Measurements from ENCODE around the gene PRAF2. TPM values are rescaled to one million over a fixed set of nuclear protein-coding genes. Genes with fewer than 3 reads are reported as not detected.

PRAF2 gene
- total RNA-seq, 1 donor from 2014 or later: 24.1 TPM

GRCh38 chrX:49059201-49059600, 14.6 kb downstream of the PRAF2 start:
- no peak for DNase-seq (ENCODE audit: low spot score, unreplicated experiment)
- H3K36me3 Mint-ChIP-seq (ENCODE audit: insufficient read depth): peaks cover 8% of the 10 kb centered on the region
- H3K27ac Mint-ChIP-seq: peak overlapping the region; percentile 89
- TF ChIP-seq CTCF (IDR thresholded peaks at IDR 0.05; ENCODE audit: unreplicated experiment): no peak
- H3K9me3 Mint-ChIP-seq (ENCODE audit: low read depth): peaks cover 13% of the 10 kb centered on the region
- no peaks in the 10 kb centered on the region for H3K27me3 Mint-ChIP-seq
- peaks cover 11% of the 10 kb centered on the region for H3K4me1 Mint-ChIP-seq (ENCODE audit: low read depth)
- H3K4me3 Mint-ChIP-seq (ENCODE audit: low read depth): peak overlapping the region; percentile 81

GRCh38 chrX:49058794-49059193, 15.0 kb downstream of the PRAF2 start, which contains the start of gene CCDC120:
CCDC120 (plus strand) TSS chrX:49058999; CDS start chrX:49062042, 3,043 bp downstream.
- H3K27ac Mint-ChIP-seq: peak within 1 kb of the TSS; percentile 89
- peak within 1 kb of the TSS; percentile 81 for H3K4me3 Mint-ChIP-seq (ENCODE audit: low read depth)
- peaks cover 15% of the 10 kb centered on the region for H3K4me1 Mint-ChIP-seq (ENCODE audit: low read depth)
- H3K36me3 Mint-ChIP-seq (ENCODE audit: insufficient read depth): peaks cover 8% of the 10 kb centered on the region
- no peak for TF ChIP-seq CTCF (IDR thresholded peaks at IDR 0.05; ENCODE audit: unreplicated experiment)
- peaks cover 16% of the 10 kb centered on the region for H3K9me3 Mint-ChIP-seq (ENCODE audit: low read depth)
- no peak for DNase-seq (ENCODE audit: low spot score, unreplicated experiment)
- H3K27me3 Mint-ChIP-seq: no peaks in the 10 kb centered on the region

- no peak for TF ChIP-seq CTCF (IDR thresholded peaks at IDR 0.05; ENCODE audit: unreplicated experiment)
- H3K27me3 Mint-ChIP-seq: no peaks in the 10 kb centered on the region
- H3K9me3 Mint-ChIP-seq (ENCODE audit: low read depth): peaks cover 29% of the 10 kb centered on the region
- DNase-seq (ENCODE audit: low spot score, unreplicated experiment): no peak
- peak overlapping the region; percentile 86 for H3K4me3 Mint-ChIP-seq (ENCODE audit: low read depth)
- H3K27ac Mint-ChIP-seq: peak overlapping the region; percentile 64
- peaks cover 4% of the 10 kb centered on the region for H3K36me3 Mint-ChIP-seq (ENCODE audit: insufficient read depth)
- H3K4me1 Mint-ChIP-seq (ENCODE audit: low read depth): peaks cover 12% of the 10 kb centered on the region
Observed at GRCh38 chrX:49054073-49054762, 19.6 kb downstream of the PRAF2 start.

GRCh38 chrX:49053223-49054072, 20.4 kb downstream of the PRAF2 start:
- peaks cover 12% of the 10 kb centered on the region for H3K4me1 Mint-ChIP-seq (ENCODE audit: low read depth)
- H3K9me3 Mint-ChIP-seq (ENCODE audit: low read depth): peaks cover 29% of the 10 kb centered on the region
- peaks cover 4% of the 10 kb centered on the region for H3K36me3 Mint-ChIP-seq (ENCODE audit: insufficient read depth)
- H3K4me3 Mint-ChIP-seq (ENCODE audit: low read depth): peak overlapping the region; percentile 86
- peak; percentile 59 for DNase-seq (ENCODE audit: low spot score, unreplicated experiment)
- TF ChIP-seq CTCF (IDR thresholded peaks at IDR 0.05; ENCODE audit: unreplicated experiment): no peak
- H3K27me3 Mint-ChIP-seq: no peaks in the 10 kb centered on the region
- peak overlapping the region; percentile 64 for H3K27ac Mint-ChIP-seq

GRCh38 chrX:49043987-49044281, 29.9 kb downstream of the PRAF2 start:
- Mint-ChIP-seq H3K4me1 (ENCODE audit: low read depth) (peaks cover 18% of the 10 kb centered on the region), H3K27me3 (no peaks in the 10 kb centered on the region), H3K9me3 (ENCODE audit: low read depth) (peaks cover 5% of the 10 kb centered on the region), H3K4me3 (ENCODE audit: low read depth) (peak overlapping the region; percentile 87), H3K27ac (peak overlapping the region; percentile 42), H3K36me3 (ENCODE audit: insufficient read depth) (no peaks in the 10 kb centered on the region)
- no peak for DNase-seq (ENCODE audit: low spot score, unreplicated experiment)
- no peak for TF ChIP-seq CTCF (IDR thresholded peaks at IDR 0.05; ENCODE audit: unreplicated experiment)
